Esophagus muscularis mucosa (tissue), 4 donors: ENCODE results near the gene SPAG17. TPM values are rescaled to one million over a fixed set of nuclear protein-coding genes. Genes with fewer than 3 reads are reported as not detected.

ENCODE experiments used
- DNase-seq: peaks from one replicate; pipeline ENCODE4 v3.0.0-alpha.2; 2017; ENCODE audit errors: extremely low spot score
- H3K27ac ChIP-seq, 4 donors: fragments of 200-600 bp; sonication (generic); replicated peaks in 1 of 4; 1 replicate in 3 of 4; 2 replicates in 1 of 4; pipeline ENCODE4 v1.5.1; 2016 to 2019; ENCODE audit warnings: mild to moderate bottlenecking in 1 of 4
- H3K27me3 ChIP-seq, 4 donors: fragments of 200-600 bp; sonication (generic); one replicate each; pipeline versions ENCODE4 v1.5.1 to v1.6.0; 2016 to 2019
- H3K36me3 ChIP-seq, 4 donors: fragments of 200-600 bp; sonication (generic); one replicate each; pipeline ENCODE4 v1.5.1; 2016 to 2019
- H3K4me1 ChIP-seq, 4 donors: fragments of 200-600 bp; sonication (generic); one replicate each; pipeline ENCODE4 v1.5.1; 2016 to 2019
- H3K4me3 ChIP-seq, 4 donors: fragments of 200-600 bp; sonication (generic); 1 replicate in 2 of 4; 2 replicates in 2 of 4; pipeline ENCODE4 v1.5.1; 2016 to 2019; ENCODE audit warnings: mild to moderate bottlenecking in 4 of 4, moderate library complexity in 1 of 4
- H3K9me3 ChIP-seq, 4 donors: fragments of 200-600 bp; sonication (generic); 1 replicate in 3 of 4; 2 replicates in 1 of 4; pipeline ENCODE4 v1.5.1; 2016 to 2019
- CTCF ChIP-seq, 3 experiments: fragments of 200-600 bp in 2 of 3; fragments of 450-650 bp in 1 of 3; sonication (generic) in 2 of 3; IDR thresholded peaks; one replicate each; pipeline ENCODE4 v1.5.1; 2017 to 2019; ENCODE audit warnings: antibody characterized with exemption in 3 of 3, mild to moderate bottlenecking in 2 of 3, moderate library complexity in 1 of 3
- EP300 ChIP-seq: sonication (generic); formaldehyde crosslinking; IDR thresholded peaks from one replicate; pipeline ENCODE4 v1.6.1; 2017; ENCODE audit warnings: antibody characterized with exemption
- POLR2A ChIP-seq: fragments of 450-650 bp; IDR thresholded peaks from one replicate; pipeline ENCODE4 v1.6.1; 2017; ENCODE audit warnings: antibody characterized with exemption, moderate library complexity, mild to moderate bottlenecking, low read depth
- POLR2AphosphoS5 ChIP-seq, 2 donors: sonication (generic); formaldehyde crosslinking; IDR thresholded peaks; one replicate each; pipeline ENCODE4 v1.6.1; 2017; ENCODE audit warnings: antibody characterized with exemption in 2 of 2
- WGBS: methylation state at CpG from one replicate; pipeline ENCODE4 v1.1.5; 2018; 5-methylcytosine and 5-hydroxymethylcytosine counted together
- intact Hi-C: fragments of 100-400 bp; cut with DNase I; formaldehyde crosslinking; loops from one replicate; pipeline ENCODE4 v1.15.1; 2023
- total RNA-seq, 4 donors: library from RNA; depleted of rRNA; stranded (reverse); fragments of >200 nt; gene quantifications; one replicate each; pipeline versions ENCODE4 v1.1.0 to v1.2.1, GENCODE V29; 2016

SPAG17 gene
- total RNA-seq, 4 donors from 2014 or later, result 0.17 to 0.23 TPM; not detected in 2

DNA sequence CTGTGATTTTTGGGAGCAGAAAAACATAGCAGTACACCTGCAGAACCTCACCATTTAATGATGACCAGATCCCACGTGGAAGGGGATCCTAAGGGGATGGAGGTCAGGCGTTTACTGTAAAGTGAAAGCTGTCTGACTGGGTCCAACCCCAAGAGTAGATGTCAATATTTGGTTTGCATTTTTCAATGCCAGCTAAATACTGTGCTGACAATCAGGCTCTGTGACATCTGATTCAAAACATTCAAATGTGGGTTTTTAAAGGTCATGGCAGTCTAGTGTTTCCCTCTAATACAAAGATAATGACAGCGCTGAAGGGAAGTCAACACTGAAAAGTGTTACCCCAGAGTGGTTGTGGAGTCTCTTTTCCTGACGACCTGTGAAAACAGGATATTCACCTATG lies 68.1 kb downstream of the SPAG17 start:
- no peaks in the 10 kb centered on the region for H3K27me3 ChIP-seq
- no peak overlapping the region for H3K4me3 ChIP-seq
- H3K36me3 ChIP-seq, result no peaks in the 10 kb centered on the region
- WGBS, result 68% methylated on average over 4 of the region's 4 CpGs
- H3K9me3 ChIP-seq, result no peaks in the 10 kb centered on the region
- TF ChIP-seq POLR2A (no peak), CTCF (IDR thresholded peaks at IDR 0.05) (no peak), EP300 (no peak), POLR2AphosphoS5 (IDR thresholded peaks at IDR 0.05) (no peak)
- no peak overlapping the region for H3K27ac ChIP-seq
- intact Hi-C loops, result no loop called here
- DNase-seq, result no peak
- peaks cover 0 to 19% (median 5%) of the 10 kb centered on the region in 4 donors for H3K4me1 ChIP-seq

GRCh38 chr1:118116401-118116800 lies 68.6 kb downstream of the SPAG17 start:
- peaks cover 0 to 23% (median 7%) of the 10 kb centered on the region in 4 donors for H3K4me1 ChIP-seq
- H3K36me3 ChIP-seq, result no peaks in the 10 kb centered on the region
- H3K9me3 ChIP-seq, result no peaks in the 10 kb centered on the region
- intact Hi-C loops, result no loop called here
- H3K27me3 ChIP-seq, result no peaks in the 10 kb centered on the region
- TF ChIP-seq CTCF (IDR thresholded peaks at IDR 0.05) (no peak), EP300 (no peak), POLR2A (no peak), POLR2AphosphoS5 (IDR thresholded peaks at IDR 0.05) (no peak)
- no peak overlapping the region for H3K4me3 ChIP-seq
- no peak for DNase-seq
- 72% methylated on average over 5 of the region's 5 CpGs for whole genome bisulfite sequencing
- no peak overlapping the region for H3K27ac ChIP-seq

- 60% methylated on average over 6 of the region's 6 CpGs for WGBS
- DNase-seq, result no peak
- H3K9me3 ChIP-seq, result no peaks in the 10 kb centered on the region
- H3K36me3 ChIP-seq, result no peaks in the 10 kb centered on the region
- peaks cover 0 to 25% (median 10%) of the 10 kb centered on the region in 4 donors for H3K4me1 ChIP-seq
- TF ChIP-seq EP300 (no peak), CTCF (IDR thresholded peaks at IDR 0.05) (no peak), POLR2AphosphoS5 (IDR thresholded peaks at IDR 0.05) (no peak), POLR2A (no peak)
- no peak overlapping the region for H3K27ac ChIP-seq
- no peaks in the 10 kb centered on the region for H3K27me3 ChIP-seq
- intact Hi-C loops, result no loop called here
- no peak overlapping the region for H3K4me3 ChIP-seq
Measured at GRCh38 chr1:118115567-118116295, 69.3 kb downstream of the SPAG17 start.

- intact Hi-C loops, result no loop called here
- Histone ChIP-seq H3K36me3 (no peaks in the 10 kb centered on the region), H3K27me3 (no peaks in the 10 kb centered on the region), H3K4me3 (no peak overlapping the region), H3K27ac (no peak overlapping the region), H3K9me3 (no peaks in the 10 kb centered on the region), H3K4me1 (peaks cover 0 to 15% (median 9%) of the 10 kb centered on the region in 4 donors)
- 60% methylated on average over 1 of the region's 1 CpG for WGBS
- no peak for TF ChIP-seq POLR2A
- no peak for DNase-seq
Measured at GRCh38 chr1:118113261-118113660, 71.8 kb downstream of the SPAG17 start.

DNA sequence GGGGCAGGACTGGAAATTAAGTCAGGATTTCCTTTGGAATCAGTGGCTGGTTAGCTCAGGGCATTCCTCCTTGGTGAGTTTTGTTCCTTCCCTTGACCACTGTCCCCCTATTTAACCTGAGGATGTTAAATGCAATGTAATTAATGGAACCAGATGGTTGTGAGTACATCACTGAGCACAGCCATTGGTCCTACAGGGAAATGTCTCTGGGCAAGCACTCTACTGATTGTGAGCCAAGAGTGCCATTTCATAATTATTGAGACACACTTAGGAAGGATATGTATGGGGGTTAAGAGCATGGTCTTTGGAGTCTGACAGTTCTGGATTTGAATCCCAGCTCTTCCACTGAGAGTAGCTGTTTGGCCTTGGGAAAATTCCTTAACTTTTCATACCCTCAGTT lies 74.4 kb downstream of the SPAG17 start:
- H3K4me1 ChIP-seq, result peaks cover 0 to 9% (median 3%) of the 10 kb centered on the region in 4 donors
- TF ChIP-seq CTCF (IDR thresholded peaks at IDR 0.05) (no peak), POLR2AphosphoS5 (IDR thresholded peaks at IDR 0.05) (no peak)
- intact Hi-C loops, result no loop called here
- no peaks in the 10 kb centered on the region for H3K36me3 ChIP-seq
- DNase-seq, result no peak
- H3K27me3 ChIP-seq, result no peaks in the 10 kb centered on the region
- no peak overlapping the region for H3K27ac ChIP-seq
- no peak overlapping the region for H3K4me3 ChIP-seq
- H3K9me3 ChIP-seq, result no peaks in the 10 kb centered on the region
